HG02981 (cell line): Measurements from ENCODE around the gene UBE3D.
"Not testable (repeated sequence)": the region's sequence is repeated elsewhere in the genome, so short reads cannot be mapped to it uniquely, and the experiment has no call there.

Experiments
- ATAC-seq: cut with Tn5 transposase; IDR thresholded peaks from one replicate; pipeline ENCODE4 v1.9.1; 2021; ENCODE audit warnings: mild to moderate bottlenecking, moderate library complexity; ENCODE audit not compliant: unreplicated experiment

Gene UBE3D

DNA sequence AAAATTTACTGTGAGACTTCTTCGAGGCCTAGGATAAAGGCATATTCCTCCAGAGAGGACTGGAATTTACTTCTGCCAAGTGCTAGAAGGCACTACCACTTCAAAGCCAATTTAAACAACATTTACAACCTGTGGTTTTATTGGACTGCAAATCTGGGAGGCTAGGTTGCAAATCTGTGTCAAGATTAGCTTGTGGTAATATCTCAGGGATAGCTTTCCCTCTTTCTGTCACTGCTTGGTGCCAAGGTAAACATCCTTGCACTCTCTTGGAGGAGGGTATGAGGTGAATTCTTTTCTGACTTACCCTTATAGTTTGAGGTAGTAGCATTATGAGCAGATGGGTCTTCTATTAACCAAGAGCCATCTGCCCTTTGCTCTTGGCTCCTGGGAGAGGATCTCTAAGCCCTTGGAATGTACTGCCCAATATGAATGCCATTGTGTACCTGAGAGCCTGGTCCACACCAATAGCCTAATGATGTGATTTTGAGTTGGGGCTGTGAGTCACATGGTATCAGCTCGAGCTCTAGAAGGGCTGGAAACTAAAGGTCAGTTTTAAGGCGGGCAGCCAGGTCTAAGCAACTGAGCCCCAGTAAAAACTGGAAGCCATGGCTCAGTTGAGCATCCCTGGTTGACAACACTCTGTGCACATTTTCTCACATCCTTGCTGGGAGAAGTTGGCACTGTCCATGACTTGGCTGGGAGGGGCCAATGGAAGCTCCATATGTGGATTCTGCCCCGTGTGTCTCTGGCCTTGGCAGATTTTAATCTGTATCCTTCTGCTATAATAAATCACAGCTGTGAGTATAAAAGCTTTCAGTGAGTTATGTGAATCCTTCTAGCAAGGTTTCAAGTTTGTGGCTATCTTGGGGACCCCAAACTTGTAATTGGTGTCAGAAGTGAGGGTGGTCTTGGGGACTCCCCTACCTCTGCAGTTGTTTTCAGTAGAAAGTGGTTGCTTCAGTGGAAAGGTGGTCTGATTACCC is 188.1 kb downstream of the UBE3D start:
- ATAC-seq, result no peak

DNA sequence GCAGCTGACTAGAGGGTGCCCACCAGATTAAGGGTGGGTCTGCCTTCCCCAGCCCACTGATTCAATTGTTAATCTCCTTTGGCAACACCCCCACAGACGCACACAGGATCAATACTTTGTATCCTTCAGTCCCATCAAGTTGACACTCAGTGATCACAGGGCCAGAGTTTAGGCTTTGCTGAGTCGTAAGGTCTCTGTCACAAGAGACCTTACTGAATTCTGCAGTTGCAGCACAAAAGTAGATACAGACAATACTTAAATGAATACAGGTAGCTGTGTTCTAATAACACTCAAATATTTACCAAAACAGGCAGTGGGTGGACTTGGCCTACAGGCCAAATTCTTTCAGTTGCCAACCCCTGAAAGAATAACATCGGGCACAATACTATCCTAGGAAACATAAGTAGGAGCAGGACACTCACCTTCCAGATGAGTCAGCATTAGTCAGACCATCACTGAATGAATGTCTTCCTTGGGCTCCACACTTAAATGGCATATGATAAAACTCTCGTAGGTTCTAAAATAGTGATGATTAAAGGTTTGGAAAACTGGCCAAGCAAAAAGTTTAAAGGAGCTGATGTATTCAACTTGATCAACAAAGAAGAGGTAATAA is 190.0 kb downstream of the UBE3D start:
- no peak for ATAC-seq

DNA sequence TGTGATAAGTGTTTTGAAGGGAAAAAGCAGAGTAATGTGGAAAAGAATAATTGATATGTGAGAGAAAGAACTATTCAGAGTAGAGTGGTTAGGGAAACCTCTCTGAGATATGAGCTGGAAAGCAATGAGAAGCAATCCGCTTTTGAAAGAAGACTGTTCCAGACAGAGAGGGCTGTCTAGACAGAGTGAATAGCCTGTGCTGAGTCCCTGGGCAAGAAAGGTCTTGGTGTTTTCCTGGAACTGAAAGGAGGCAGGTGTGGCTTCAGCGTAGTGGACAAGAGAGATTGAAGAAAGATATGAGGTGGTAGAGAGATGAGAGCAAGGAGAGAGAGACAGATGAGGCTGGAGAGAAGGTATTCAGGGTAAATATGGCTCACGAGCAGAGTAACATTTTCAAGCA is 190.8 kb downstream of the UBE3D start:
- ATAC-seq, result no peak

DNA sequence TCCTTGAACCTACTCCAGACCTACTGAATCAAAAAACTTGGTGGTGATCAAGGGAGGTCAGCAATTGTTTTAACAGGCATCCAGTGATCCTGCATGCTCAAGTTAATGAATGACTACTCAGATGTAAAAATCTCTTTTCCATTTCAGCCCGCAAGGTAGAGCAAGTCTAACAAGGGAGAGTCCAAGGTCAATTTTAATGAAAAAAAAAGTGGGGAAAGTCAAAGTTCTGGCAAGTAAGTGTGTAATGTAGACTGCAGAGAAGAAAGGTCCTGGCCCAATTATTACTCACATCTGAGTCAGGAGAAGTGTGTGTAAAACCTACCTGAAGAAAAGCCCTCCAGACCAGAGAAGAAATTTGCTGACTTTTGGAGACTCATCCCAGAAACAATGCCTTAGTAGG is 193.5 kb downstream of the UBE3D start:
- ATAC-seq, result no peak

DNA sequence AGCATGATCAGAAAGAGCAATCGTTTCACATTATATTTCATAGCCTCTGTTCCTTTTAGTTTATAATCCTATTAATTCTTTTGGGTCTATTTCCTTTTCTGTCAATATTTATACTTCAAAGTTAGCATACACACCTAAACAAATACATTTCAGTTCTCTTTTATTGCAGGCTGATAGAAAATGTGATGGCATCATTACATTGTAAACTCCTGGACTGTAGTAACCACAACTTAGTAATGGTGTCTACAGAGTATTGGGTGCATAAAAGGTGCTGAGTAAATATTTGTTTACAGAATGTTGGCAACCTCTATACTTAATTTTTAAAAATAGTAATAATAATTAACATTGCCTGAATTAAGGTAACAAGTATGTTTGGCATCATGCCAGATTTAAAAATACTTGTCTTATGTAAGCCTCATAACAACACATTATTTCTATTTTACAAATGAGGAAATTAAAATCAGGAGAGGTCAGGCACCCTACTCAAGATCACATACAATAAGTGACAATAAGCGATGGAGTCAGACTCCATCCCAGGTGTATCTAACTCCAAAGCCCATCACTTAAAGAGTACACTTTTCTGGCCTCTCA is 195.0 kb downstream of the UBE3D start:
- ATAC-seq, result no peak

DNA sequence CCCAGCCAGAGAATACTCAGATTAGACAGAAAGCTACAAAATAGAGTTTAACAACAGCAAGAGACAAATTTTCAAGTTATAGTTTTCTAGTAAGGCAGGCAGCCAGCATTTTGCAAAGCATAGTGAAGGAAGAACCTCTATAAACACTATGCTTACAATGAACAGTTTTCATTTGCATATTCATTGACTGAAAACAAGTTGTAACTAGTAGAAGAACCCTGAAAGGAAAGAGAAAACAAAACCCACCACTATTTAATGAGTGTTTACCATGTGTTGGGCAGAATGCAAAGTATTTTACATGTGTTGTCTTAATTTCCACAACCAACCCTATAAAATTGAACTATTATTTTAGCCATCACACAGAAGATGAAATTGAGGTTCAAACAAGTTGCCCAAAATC is 196.1 kb downstream of the UBE3D start:
- ATAC-seq, result no peak

DNA sequence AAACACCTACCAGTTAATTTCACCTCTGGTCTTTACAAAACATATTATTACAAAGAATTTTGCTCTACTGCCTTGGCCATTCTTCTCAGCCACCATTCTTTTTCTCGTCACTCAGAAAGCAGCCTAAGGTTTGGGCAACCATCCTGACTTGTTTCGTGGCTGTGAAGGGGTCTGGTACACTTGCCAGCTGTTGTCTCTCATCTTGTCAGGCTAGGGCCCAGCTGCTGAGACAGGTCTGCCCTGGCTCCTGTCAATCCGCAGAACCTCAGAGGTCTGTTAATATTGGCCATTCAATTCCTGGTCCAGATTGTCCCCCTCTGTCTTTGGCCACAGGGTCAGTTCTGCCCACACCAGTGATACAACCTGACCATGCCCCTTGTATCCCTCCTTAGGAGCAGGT is 197.7 kb downstream of the UBE3D start:
- ATAC-seq, result no peak

DNA sequence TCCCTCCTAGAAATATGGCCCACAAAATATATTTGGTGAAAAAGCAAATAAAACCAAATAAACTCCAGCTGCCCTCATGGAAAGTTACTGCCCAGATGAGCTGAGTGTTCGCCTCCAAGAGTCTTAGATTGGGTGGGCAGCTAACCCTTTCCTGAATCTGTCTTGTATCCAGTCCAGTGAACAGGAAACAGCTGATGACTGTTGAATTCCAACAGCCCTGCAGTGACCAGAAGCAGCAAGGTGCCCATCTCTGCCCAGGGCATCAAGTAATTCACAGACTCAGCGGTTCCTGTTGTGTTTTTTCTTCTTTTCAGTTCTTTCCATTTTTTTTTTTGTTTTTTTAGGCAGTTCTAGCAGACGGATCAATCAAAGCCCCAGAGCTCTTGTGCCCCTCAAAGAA is 199.2 kb downstream of the UBE3D start:
- no peak for ATAC-seq

DNA sequence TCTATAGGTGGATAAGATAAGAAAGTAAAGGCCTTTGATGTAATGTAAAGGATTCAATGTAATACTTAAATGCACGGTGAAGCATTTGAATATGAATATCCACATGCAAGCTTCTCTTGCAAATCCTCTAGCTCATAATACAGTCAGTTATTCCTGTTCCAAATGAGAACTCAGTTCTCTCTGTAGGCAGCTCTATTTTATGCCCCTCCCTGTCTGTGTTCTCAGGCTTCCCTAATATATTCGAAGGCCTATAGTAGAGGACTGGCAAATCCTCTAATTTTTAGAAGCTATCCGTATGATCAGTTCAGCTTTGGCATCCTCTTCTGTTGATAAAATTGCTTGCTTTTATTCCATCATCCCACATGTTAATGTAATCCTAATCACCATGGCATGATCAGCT is 200.2 kb downstream of the UBE3D start:
- ATAC-seq, result no peak

DNA sequence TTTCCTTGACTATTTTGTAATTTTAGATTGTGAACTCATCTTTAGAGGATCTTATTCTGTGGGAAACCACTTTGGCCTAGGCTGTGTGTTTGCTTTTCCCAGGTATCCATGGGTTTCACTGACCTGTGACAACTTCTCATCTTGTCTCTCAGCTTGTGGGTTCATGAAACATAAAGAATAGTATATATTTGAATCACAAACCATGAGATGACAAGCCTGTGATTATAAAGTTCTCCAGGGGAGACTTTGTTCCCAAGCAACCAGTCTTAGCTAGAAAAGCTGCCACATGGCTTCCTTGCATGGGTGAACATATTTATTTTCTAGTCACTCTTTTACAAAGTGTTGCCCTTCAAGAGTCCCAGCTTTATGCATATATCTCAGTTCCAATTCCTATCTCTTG is 201.9 kb downstream of the UBE3D start:
- no peak for ATAC-seq

DNA sequence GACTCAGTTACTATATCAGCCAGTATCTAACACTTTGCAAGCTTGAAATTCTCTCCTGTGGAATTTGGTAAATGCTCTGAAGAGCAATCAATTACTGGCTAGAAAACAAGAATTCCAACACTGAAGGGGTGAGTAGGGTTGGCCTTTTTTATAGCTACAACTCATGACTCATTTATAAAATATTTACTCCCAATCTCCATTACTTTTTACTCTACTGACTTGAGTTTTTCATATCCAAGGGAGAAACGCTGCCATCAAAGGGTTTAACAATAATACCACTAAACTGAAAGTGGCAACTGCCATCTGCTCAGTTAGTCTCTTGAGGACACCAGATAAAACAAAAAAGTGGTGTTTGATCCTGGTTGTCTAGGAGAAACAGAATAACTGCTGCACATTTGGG is 203.1 kb downstream of the UBE3D start:
- no peak for ATAC-seq

DNA sequence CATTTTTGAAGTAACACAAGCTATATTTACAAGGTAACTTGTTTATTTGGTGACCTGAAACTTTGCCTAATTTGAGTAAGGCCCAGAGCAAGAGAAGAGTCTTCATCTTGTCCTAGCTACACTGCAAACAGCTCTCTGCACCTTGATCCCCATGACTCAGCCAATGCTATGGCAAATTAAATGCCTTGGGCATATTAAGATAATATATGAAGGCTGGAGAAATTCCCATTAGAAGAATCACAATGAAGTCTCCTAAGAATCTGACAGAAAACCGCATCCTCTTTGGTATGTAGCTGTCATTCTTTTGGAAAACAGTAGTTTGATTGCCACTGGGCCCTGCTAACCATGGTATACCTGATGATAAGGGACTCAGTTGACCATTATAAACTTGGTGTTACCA is 204.5 kb downstream of the UBE3D start:
- ATAC-seq, result no peak

DNA sequence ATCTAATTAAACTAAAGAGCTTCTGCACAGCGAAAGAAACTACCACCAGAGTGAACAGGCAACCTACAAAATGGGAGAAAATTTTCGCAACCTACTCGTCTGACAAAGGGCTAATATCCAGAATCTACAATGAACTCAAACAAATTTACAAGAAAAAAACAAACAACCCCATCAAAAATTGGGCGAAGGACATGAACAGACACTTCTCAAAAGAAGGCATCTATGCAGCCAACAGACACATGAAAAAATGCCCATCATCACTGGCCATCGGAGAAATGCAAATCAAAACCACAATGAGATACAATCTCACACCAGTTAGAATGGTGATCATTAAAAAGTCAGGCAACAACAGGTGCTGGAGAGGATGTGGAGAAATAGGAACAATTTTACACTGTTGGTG is 209.6 kb downstream of the UBE3D start:
- not testable (repeated sequence) for ATAC-seq

DNA sequence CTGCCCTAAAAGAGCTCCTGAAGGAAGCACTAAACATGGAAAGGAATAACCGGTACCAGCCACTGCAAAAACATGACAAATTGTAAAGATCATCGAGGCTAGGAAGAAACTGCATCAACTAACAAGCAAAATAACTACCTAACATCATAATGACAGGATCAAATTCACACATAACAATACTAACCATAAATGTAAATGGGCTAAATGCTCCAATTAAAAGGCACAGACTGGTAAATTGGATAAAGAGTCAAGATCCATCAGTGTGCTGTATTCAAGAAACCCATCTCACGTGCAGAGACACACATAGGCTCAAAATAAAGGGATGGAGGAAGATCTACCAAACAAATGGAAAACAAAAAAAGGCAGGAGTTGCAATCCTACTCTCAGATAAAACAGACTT is 212.7 kb downstream of the UBE3D start:
- ATAC-seq, result not testable (repeated sequence)

DNA sequence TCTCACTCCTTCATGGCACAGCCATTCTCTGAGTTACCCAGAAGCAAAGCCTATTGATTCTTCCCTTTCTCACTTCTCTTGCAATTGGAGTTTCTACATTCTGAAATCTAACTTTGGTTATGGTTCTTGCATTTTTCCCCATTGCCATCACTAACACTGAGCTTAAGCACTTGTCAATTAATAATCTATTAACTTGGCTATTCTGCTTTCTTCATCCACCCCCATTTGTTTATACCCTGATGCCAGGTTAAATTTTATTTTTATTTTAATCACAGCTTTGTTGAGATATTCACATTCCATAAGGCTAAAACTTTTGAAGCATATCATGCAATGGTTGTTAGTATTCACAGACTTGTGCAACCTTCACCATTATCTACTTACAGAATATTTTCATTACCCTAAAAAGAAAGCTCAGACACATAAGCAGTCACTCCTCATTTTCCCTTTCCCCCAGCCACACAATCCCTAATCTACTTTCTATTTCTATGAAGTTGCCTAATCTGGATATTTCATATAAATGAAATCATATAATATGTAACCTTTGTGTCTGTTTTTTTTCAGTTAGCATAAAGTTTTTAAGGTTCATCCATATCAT is 222.3 kb downstream of the UBE3D start:
- ATAC-seq, result no peak

DNA sequence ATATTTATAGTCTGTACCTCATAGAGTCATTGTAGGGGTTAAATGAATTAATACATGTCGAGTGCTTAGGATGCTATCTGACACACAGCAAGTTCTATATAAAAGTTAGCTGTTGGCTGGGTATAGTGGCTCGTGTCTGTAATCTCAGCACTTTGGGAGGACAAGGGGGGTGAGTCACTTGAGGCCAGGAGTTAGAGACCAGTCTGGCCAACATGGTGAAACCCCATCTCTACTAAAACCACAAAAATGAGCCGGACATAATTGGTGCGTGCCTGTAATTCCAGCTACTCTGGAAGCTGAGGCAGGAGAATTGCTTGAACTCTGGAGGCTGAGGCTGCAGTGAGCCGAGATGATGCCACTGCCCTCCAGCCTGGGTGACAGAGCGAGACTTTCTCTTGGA is 222.9 kb downstream of the UBE3D start:
- ATAC-seq, result no peak
